HG02798 (cell line): Measurements from ENCODE around the gene SLC16A13.
"Not testable (repeated sequence)": the region's sequence is repeated elsewhere in the genome, so short reads cannot be mapped to it uniquely, and the experiment has no call there.

Experiments used
- ATAC-seq: cut with Tn5 transposase; IDR thresholded peaks from one replicate; pipeline ENCODE4 v1.9.1; 2021; ENCODE audit warnings: mild to moderate bottlenecking; ENCODE audit not compliant: unreplicated experiment, poor library complexity

Gene SLC16A13

GRCh38 chr17:7035591-7036368 lies at the start of gene SLC16A13:
SLC16A13 (plus strand) TSS chr17:7036015; CDS start chr17:7036383, 368 bp downstream.
- ATAC-seq = peak; percentile 96

- no peak for ATAC-seq
Measured at GRCh38 chr17:6986676-6987075, 49.1 kb upstream of the SLC16A13 start.

- no peak for ATAC-seq
Measured at GRCh38 chr17:6989779-6990178, 46.0 kb upstream of the SLC16A13 start.

- not testable (repeated sequence) for ATAC-seq
Measured at GRCh38 chr17:6993613-6994056, 42.2 kb upstream of the SLC16A13 start.

- no peak for ATAC-seq
Measured at GRCh38 chr17:6994118-6994598, 41.7 kb upstream of the SLC16A13 start.

- ATAC-seq = no peak
Measured at GRCh38 chr17:6994666-6995256, 41.1 kb upstream of the SLC16A13 start.

GRCh38 chr17:6995500-6996255 lies 40.1 kb upstream of the SLC16A13 start, which contains the start of gene ALOX12:
ALOX12 (plus strand) TSS chr17:6996049; CDS start chr17:6996118, 69 bp downstream.
- no peak for ATAC-seq

GRCh38 chr17:6996256-6997011 lies 39.4 kb upstream of the SLC16A13 start:
- ATAC-seq = no peak

GRCh38 chr17:6997171-6997570 lies 38.6 kb upstream of the SLC16A13 start:
- no peak for ATAC-seq

GRCh38 chr17:6998855-6999508 lies 36.8 kb upstream of the SLC16A13 start:
- ATAC-seq = no peak

GRCh38 chr17:7001318-7001961 lies 34.4 kb upstream of the SLC16A13 start:
- ATAC-seq = no peak

GRCh38 chr17:7002288-7003047 lies 33.3 kb upstream of the SLC16A13 start:
- no peak for ATAC-seq

GRCh38 chr17:7003745-7004144 lies 32.1 kb upstream of the SLC16A13 start:
- ATAC-seq = no peak

GRCh38 chr17:7004398-7005253 lies 31.2 kb upstream of the SLC16A13 start:
- ATAC-seq = peak; percentile 65

- no peak for ATAC-seq
Measured at GRCh38 chr17:7005716-7006115, 30.1 kb upstream of the SLC16A13 start.

GRCh38 chr17:7007143-7007542 lies 28.7 kb upstream of the SLC16A13 start:
- ATAC-seq = no peak

- no peak for ATAC-seq
Measured at GRCh38 chr17:7010523-7010922, 25.3 kb upstream of the SLC16A13 start.
